ENCODE data around the gene MATN3.
A peak's percentile ranks its signal among the peaks of the same experiment; 100 is the strongest.

MATN3 gene

GRCh38 chr2:20001361-20001863 lies 11.1 kb downstream of the MATN3 start:
- Histone ChIP-seq H3K27me3 (ENCODE audit: insufficient read depth, low read length) (no peaks in the 10 kb centered on the region), H3K36me3 (ENCODE audit: insufficient read depth, low read length) (no peaks in the 10 kb centered on the region), H3K4me3 (ENCODE audit: low read depth, low read length) (no peak overlapping the region), H2AFZ (ENCODE audit: low read length, unreplicated experiment) (no peak overlapping the region), H3K27ac (ENCODE audit: low read depth, low read length) (no peak overlapping the region), H3K79me2 (ENCODE audit: control insufficient read depth, insufficient read depth, low read length, unreplicated experiment) (no peaks in the 10 kb centered on the region), H3K4me1 (ENCODE audit: control insufficient read depth, insufficient read depth, low read length, unreplicated experiment) (no peaks in the 10 kb centered on the region)

- Histone ChIP-seq H3K4me1 (ENCODE audit: control insufficient read depth, insufficient read depth, low read length, unreplicated experiment) (peaks cover 10% of the 10 kb centered on the region), H3K27me3 (ENCODE audit: insufficient read depth, low read length) (no peaks in the 10 kb centered on the region), H3K36me3 (ENCODE audit: insufficient read depth, low read length) (no peaks in the 10 kb centered on the region), H3K4me3 (ENCODE audit: low read depth, low read length) (no peak overlapping the region), H3K79me2 (ENCODE audit: control insufficient read depth, insufficient read depth, low read length, unreplicated experiment) (peaks cover 5% of the 10 kb centered on the region), H3K27ac (ENCODE audit: low read depth, low read length) (no peak overlapping the region), H2AFZ (ENCODE audit: low read length, unreplicated experiment) (no peak overlapping the region)
Observed at GRCh38 chr2:19993731-19994130, 18.7 kb downstream of the MATN3 start.

GRCh38 chr2:19991895-19992294 lies 20.6 kb downstream of the MATN3 start:
- no peaks in the 10 kb centered on the region for H3K36me3 ChIP-seq (ENCODE audit: insufficient read depth, low read length)
- no peaks in the 10 kb centered on the region for H3K27me3 ChIP-seq (ENCODE audit: insufficient read depth, low read length)
- no peak overlapping the region for H2AFZ ChIP-seq (ENCODE audit: low read length, unreplicated experiment)

GRCh38 chr2:19990416-19990728 lies 22.1 kb downstream of the MATN3 start:
- H2AFZ ChIP-seq (ENCODE audit: low read length, unreplicated experiment): peak overlapping the region; percentile 77
- no peaks in the 10 kb centered on the region for H3K36me3 ChIP-seq (ENCODE audit: insufficient read depth, low read length)
- H3K4me1 ChIP-seq (ENCODE audit: control insufficient read depth, insufficient read depth, low read length, unreplicated experiment): peaks cover 20% of the 10 kb centered on the region
- H3K4me3 ChIP-seq (ENCODE audit: low read depth, low read length): peak overlapping the region; percentile 93
- peaks cover 21% of the 10 kb centered on the region for H3K79me2 ChIP-seq (ENCODE audit: control insufficient read depth, insufficient read depth, low read length, unreplicated experiment)
- no peaks in the 10 kb centered on the region for H3K27me3 ChIP-seq (ENCODE audit: insufficient read depth, low read length)
- H3K27ac ChIP-seq (ENCODE audit: low read depth, low read length): no peak overlapping the region; the same call in 1 of the 2 replicates

More at GRCh38 chr2:19991895-19992294, 20.6 kb downstream of the MATN3 start:
- H3K4me1 ChIP-seq (ENCODE audit: control insufficient read depth, insufficient read depth, low read length, unreplicated experiment): peaks cover 20% of the 10 kb centered on the region
- H3K27ac ChIP-seq (ENCODE audit: low read depth, low read length): no peak overlapping the region
- H3K79me2 ChIP-seq (ENCODE audit: control insufficient read depth, insufficient read depth, low read length, unreplicated experiment): peaks cover 15% of the 10 kb centered on the region
- H3K4me3 ChIP-seq (ENCODE audit: low read depth, low read length): no peak overlapping the region

GRCh38 chr2:19989667-19990415 lies 22.6 kb downstream of the MATN3 start, which contains the start of gene WDR35:
Gene WDR35, minus strand, starts transcription at chr2:19990105. Its CDS starts 90 bp downstream, at chr2:19990015.
- H3K79me2 ChIP-seq (ENCODE audit: control insufficient read depth, insufficient read depth, low read length, unreplicated experiment): peaks cover 25% of the 10 kb centered on the region
- H3K4me3 ChIP-seq (ENCODE audit: low read depth, low read length): peak within 1 kb of the TSS; percentile 93
- H2AFZ ChIP-seq (ENCODE audit: low read length, unreplicated experiment): peak within 1 kb of the TSS; percentile 77
- peaks cover 20% of the 10 kb centered on the region for H3K4me1 ChIP-seq (ENCODE audit: control insufficient read depth, insufficient read depth, low read length, unreplicated experiment)
- H3K36me3 ChIP-seq (ENCODE audit: insufficient read depth, low read length): peaks cover 2% of the 10 kb centered on the region; the same call in 1 of the 2 replicates
- peak within 1 kb of the TSS; percentile 72 for H3K27ac ChIP-seq (ENCODE audit: low read depth, low read length)
- H3K27me3 ChIP-seq (ENCODE audit: insufficient read depth, low read length): no peaks in the 10 kb centered on the region

- H3K79me2 ChIP-seq (ENCODE audit: control insufficient read depth, insufficient read depth, low read length, unreplicated experiment): peaks cover 29% of the 10 kb centered on the region
- H3K4me3 ChIP-seq (ENCODE audit: low read depth, low read length): peak overlapping the region; percentile 93
- H3K36me3 ChIP-seq (ENCODE audit: insufficient read depth, low read length): peaks cover 7% of the 10 kb centered on the region; the same call in 1 of the 2 replicates
- peak overlapping the region; percentile 77 for H2AFZ ChIP-seq (ENCODE audit: low read length, unreplicated experiment)
- H3K4me1 ChIP-seq (ENCODE audit: control insufficient read depth, insufficient read depth, low read length, unreplicated experiment): peaks cover 20% of the 10 kb centered on the region
- H3K27me3 ChIP-seq (ENCODE audit: insufficient read depth, low read length): no peaks in the 10 kb centered on the region
- H3K27ac ChIP-seq (ENCODE audit: low read depth, low read length): peak overlapping the region; percentile 72
Observed at GRCh38 chr2:19989342-19989666, 23.2 kb downstream of the MATN3 start.

GRCh38 chr2:19988600-19988999 lies 23.9 kb downstream of the MATN3 start:
- H3K4me1 ChIP-seq (ENCODE audit: control insufficient read depth, insufficient read depth, low read length, unreplicated experiment): peaks cover 20% of the 10 kb centered on the region
- H3K79me2 ChIP-seq (ENCODE audit: control insufficient read depth, insufficient read depth, low read length, unreplicated experiment): peaks cover 33% of the 10 kb centered on the region
- peak overlapping the region; percentile 93 for H3K4me3 ChIP-seq (ENCODE audit: low read depth, low read length)
- no peak overlapping the region for H3K27ac ChIP-seq (ENCODE audit: low read depth, low read length)
- H2AFZ ChIP-seq (ENCODE audit: low read length, unreplicated experiment): no peak overlapping the region
- no peaks in the 10 kb centered on the region for H3K27me3 ChIP-seq (ENCODE audit: insufficient read depth, low read length)
- peaks cover 9% of the 10 kb centered on the region; the same call in 1 of the 2 replicates for H3K36me3 ChIP-seq (ENCODE audit: insufficient read depth, low read length)

GRCh38 chr2:19987936-19988335 lies 24.5 kb downstream of the MATN3 start:
- no peaks in the 10 kb centered on the region for H3K27me3 ChIP-seq (ENCODE audit: insufficient read depth, low read length)
- peaks cover 9% of the 10 kb centered on the region; the same call in 1 of the 2 replicates for H3K36me3 ChIP-seq (ENCODE audit: insufficient read depth, low read length)
- peaks cover 36% of the 10 kb centered on the region for H3K79me2 ChIP-seq (ENCODE audit: control insufficient read depth, insufficient read depth, low read length, unreplicated experiment)
- H3K27ac ChIP-seq (ENCODE audit: low read depth, low read length): no peak overlapping the region
- peaks cover 22% of the 10 kb centered on the region for H3K4me1 ChIP-seq (ENCODE audit: control insufficient read depth, insufficient read depth, low read length, unreplicated experiment)
- no peak overlapping the region for H2AFZ ChIP-seq (ENCODE audit: low read length, unreplicated experiment)
- H3K4me3 ChIP-seq (ENCODE audit: low read depth, low read length): peak overlapping the region; percentile 93

GRCh38 chr2:19982268-19982667 lies 30.2 kb downstream of the MATN3 start:
- Histone ChIP-seq H3K79me2 (ENCODE audit: control insufficient read depth, insufficient read depth, low read length, unreplicated experiment) (peaks cover 22% of the 10 kb centered on the region), H3K4me3 (ENCODE audit: low read depth, low read length) (no peak overlapping the region), H2AFZ (ENCODE audit: low read length, unreplicated experiment) (no peak overlapping the region), H3K36me3 (ENCODE audit: insufficient read depth, low read length) (peaks cover 18% of the 10 kb centered on the region; the same call in 1 of the 2 replicates), H3K4me1 (ENCODE audit: control insufficient read depth, insufficient read depth, low read length, unreplicated experiment) (peaks cover 16% of the 10 kb centered on the region), H3K27me3 (ENCODE audit: insufficient read depth, low read length) (no peaks in the 10 kb centered on the region), H3K27ac (ENCODE audit: low read depth, low read length) (no peak overlapping the region)

- Histone ChIP-seq H2AFZ (ENCODE audit: low read length, unreplicated experiment) (peak overlapping the region; percentile 17), H3K36me3 (ENCODE audit: insufficient read depth, low read length) (peaks cover 20% of the 10 kb centered on the region; the same call in 1 of the 2 replicates)
Observed at GRCh38 chr2:19979932-19980331, 32.5 kb downstream of the MATN3 start.

GRCh38 chr2:19973466-19973865 lies 39.0 kb downstream of the MATN3 start:
- no peak overlapping the region for H3K4me3 ChIP-seq (ENCODE audit: low read depth, low read length)
- no peak overlapping the region for H3K27ac ChIP-seq (ENCODE audit: low read depth, low read length)
- no peaks in the 10 kb centered on the region for H3K27me3 ChIP-seq (ENCODE audit: insufficient read depth, low read length)
- H3K4me1 ChIP-seq (ENCODE audit: control insufficient read depth, insufficient read depth, low read length, unreplicated experiment): no peaks in the 10 kb centered on the region
- H3K79me2 ChIP-seq (ENCODE audit: control insufficient read depth, insufficient read depth, low read length, unreplicated experiment): no peaks in the 10 kb centered on the region
- H3K36me3 ChIP-seq (ENCODE audit: insufficient read depth, low read length): peaks cover 8% of the 10 kb centered on the region; the same call in 1 of the 2 replicates
- no peak overlapping the region for H2AFZ ChIP-seq (ENCODE audit: low read length, unreplicated experiment)

More at GRCh38 chr2:19979932-19980331, 32.5 kb downstream of the MATN3 start:
- peaks cover 13% of the 10 kb centered on the region for H3K79me2 ChIP-seq (ENCODE audit: control insufficient read depth, insufficient read depth, low read length, unreplicated experiment)
- no peaks in the 10 kb centered on the region for H3K27me3 ChIP-seq (ENCODE audit: insufficient read depth, low read length)
- H3K4me1 ChIP-seq (ENCODE audit: control insufficient read depth, insufficient read depth, low read length, unreplicated experiment): peaks cover 16% of the 10 kb centered on the region
- no peak overlapping the region for H3K4me3 ChIP-seq (ENCODE audit: low read depth, low read length)
- no peak overlapping the region for H3K27ac ChIP-seq (ENCODE audit: low read depth, low read length)
